Hepatocyte (in vitro differentiated cells): ENCODE measurements around the gene SIDT2.

Experiments used
- CTCF ChIP-seq: fragments of 200-600 bp; sonication (generic); IDR thresholded peaks from 2 replicates; pipeline ENCODE4 v1.5.1; 2016; ENCODE audit warnings: antibody characterized with exemption, mild to moderate bottlenecking; ENCODE audit not compliant: poor library complexity
- EZH2phosphoT487 ChIP-seq: fragments of 200-600 bp; sonication (generic); IDR thresholded peaks from one replicate; pipeline ENCODE4 v1.6.1; 2018; ENCODE audit warnings: antibody characterized with exemption, mild to moderate bottlenecking, low read depth, moderate library complexity; ENCODE audit not compliant: unreplicated experiment, severe bottlenecking

GRCh38 chr11:117239295-117239694, 60.8 kb downstream of the SIDT2 start:
- peak; percentile 17 for TF ChIP-seq CTCF
- no peak for TF ChIP-seq EZH2phosphoT487
